K562 (cell line): Measurements from ENCODE around the gene TMEM225B. TPM values are rescaled to one million over a fixed set of nuclear protein-coding genes. Genes with fewer than 3 reads are reported as not detected.

Experiments used
- ATF7 ChIP-seq: fragments of 450-650 bp; IDR thresholded peaks from 2 replicates; pipeline ENCODE4 v1.7.1; 2014; ENCODE audit warnings: mild to moderate bottlenecking, moderate library complexity
- NFATC3 ChIP-seq: fragments of 450-650 bp; IDR thresholded peaks from 2 replicates; pipeline ENCODE4 v1.6.1; 2017; ENCODE audit warnings: mild to moderate bottlenecking
- POLR2G ChIP-seq: fragments of 200-400 bp; formaldehyde crosslinking; IDR thresholded peaks from 2 replicates; pipeline ENCODE4 v1.6.1; 2017; ENCODE audit warnings: low read depth, mild to moderate bottlenecking, antibody characterized with exemption, low read length, moderate library complexity
- SIN3A ChIP-seq, 2 experiments: fragments of 150-350 bp in 1 of 2; IDR thresholded peaks; 2 replicates each; pipeline ENCODE4 v1.6.1; 2011 to 2016; ENCODE audit warnings: borderline replicate concordance in 2 of 2, low read depth in 2 of 2, low read length in 2 of 2, mild to moderate bottlenecking in 2 of 2, moderate library complexity in 2 of 2; ENCODE audit not compliant: control insufficient read depth in 1 of 2
- SMAD1 ChIP-seq: fragments of 150-350 bp; IDR thresholded peaks from 2 replicates; pipeline ENCODE4 v1.6.1; 2014; ENCODE audit warnings: low read length, low read depth; ENCODE audit not compliant: partially characterized antibody
- SRSF9 ChIP-seq: fragments of 200-400 bp; formaldehyde crosslinking; IDR thresholded peaks from 2 replicates; pipeline ENCODE4 v1.6.1; 2017; ENCODE audit warnings: low read depth, low read length, borderline replicate concordance
- TEAD1 ChIP-seq, 2 experiments: fragments of 450-650 bp in 1 of 2; sonication (generic) in 1 of 2; formaldehyde crosslinking; IDR thresholded peaks; 2 replicates each; pipeline versions ENCODE4 v1.4.0 to v1.8.0; 2020 to 2022; ENCODE audit warnings: mild to moderate bottlenecking in 2 of 2, missing genetic modification reagents in 1 of 2
- XRCC5 ChIP-seq: fragments of 200-400 bp; formaldehyde crosslinking; IDR thresholded peaks from 2 replicates; pipeline ENCODE4 v1.6.1; 2017; ENCODE audit warnings: low read depth, mild to moderate bottlenecking, low read length
- polyA plus RNA-seq, 8 experiments: library from polyadenylated mRNA; depleted of rRNA in 4 of 8; stranded (reverse) in 5 of 8; unstranded in 3 of 8; fragments of >200 nt; fragmentation: Nextera tagmentation in 2 of 8; fragmentation: Illumina TruSeq in 1 of 8; extraction: Ambion mirVana in 2 of 8; extraction: Trizol in 1 of 8; gene quantifications; 2 replicates each; pipeline versions ENCODE4 v1.2.1 to v1.2.3, GENCODE V29; 2011 to 2014; ENCODE audit warnings: inconsistent platforms in 1 of 8, missing spikeins in 1 of 8
- total RNA-seq, 7 experiments: library from RNA; depleted of rRNA in 6 of 7; stranded (reverse); fragments of >200 nt in 6 of 7; fragmentation: Illumina TruSeq in 2 of 7; extraction: Trizol in 2 of 7; gene quantifications; 2 replicates each; pipeline versions ENCODE4 v1.2.1 to v1.2.3, GENCODE V29; 2011 to 2021; ENCODE audit warnings: low replicate concordance in 1 of 7
- TF ChIP-seq, protein P1 (sequence below): fragments of 450-650 bp; IDR thresholded peaks from 2 replicates; pipeline ENCODE4 v1.6.1; 2016; ENCODE audit warnings: mild to moderate bottlenecking, moderate library complexity
- TF ChIP-seq, protein P2 (sequence below): sonication (generic); formaldehyde crosslinking; IDR thresholded peaks from 2 replicates; pipeline ENCODE4 v1.8.1; 2022; ENCODE audit warnings: missing genetic modification reagents
- TF ChIP-seq, protein P3 (sequence below): fragments of 250-450 bp; sonication (Bioruptor Pico); IDR thresholded peaks from 2 replicates; pipeline ENCODE4 v1.8.0; 2021; ENCODE audit warnings: moderate library complexity, mild to moderate bottlenecking, inconsistent platforms

The TMEM225B gene
- total and polyA plus RNA-seq, 9 of the 15 experiments (the other 6 are each of a cell fraction or from before 2014, with no cell fraction given) = 0.08 to 0.73 (median 0.56) TPM

GRCh38 chr7:99551767-99552463 is 46.2 kb upstream of the TMEM225B start, which contains the start of gene FAM200A (continued):
- TF ChIP-seq, protein P1, sequence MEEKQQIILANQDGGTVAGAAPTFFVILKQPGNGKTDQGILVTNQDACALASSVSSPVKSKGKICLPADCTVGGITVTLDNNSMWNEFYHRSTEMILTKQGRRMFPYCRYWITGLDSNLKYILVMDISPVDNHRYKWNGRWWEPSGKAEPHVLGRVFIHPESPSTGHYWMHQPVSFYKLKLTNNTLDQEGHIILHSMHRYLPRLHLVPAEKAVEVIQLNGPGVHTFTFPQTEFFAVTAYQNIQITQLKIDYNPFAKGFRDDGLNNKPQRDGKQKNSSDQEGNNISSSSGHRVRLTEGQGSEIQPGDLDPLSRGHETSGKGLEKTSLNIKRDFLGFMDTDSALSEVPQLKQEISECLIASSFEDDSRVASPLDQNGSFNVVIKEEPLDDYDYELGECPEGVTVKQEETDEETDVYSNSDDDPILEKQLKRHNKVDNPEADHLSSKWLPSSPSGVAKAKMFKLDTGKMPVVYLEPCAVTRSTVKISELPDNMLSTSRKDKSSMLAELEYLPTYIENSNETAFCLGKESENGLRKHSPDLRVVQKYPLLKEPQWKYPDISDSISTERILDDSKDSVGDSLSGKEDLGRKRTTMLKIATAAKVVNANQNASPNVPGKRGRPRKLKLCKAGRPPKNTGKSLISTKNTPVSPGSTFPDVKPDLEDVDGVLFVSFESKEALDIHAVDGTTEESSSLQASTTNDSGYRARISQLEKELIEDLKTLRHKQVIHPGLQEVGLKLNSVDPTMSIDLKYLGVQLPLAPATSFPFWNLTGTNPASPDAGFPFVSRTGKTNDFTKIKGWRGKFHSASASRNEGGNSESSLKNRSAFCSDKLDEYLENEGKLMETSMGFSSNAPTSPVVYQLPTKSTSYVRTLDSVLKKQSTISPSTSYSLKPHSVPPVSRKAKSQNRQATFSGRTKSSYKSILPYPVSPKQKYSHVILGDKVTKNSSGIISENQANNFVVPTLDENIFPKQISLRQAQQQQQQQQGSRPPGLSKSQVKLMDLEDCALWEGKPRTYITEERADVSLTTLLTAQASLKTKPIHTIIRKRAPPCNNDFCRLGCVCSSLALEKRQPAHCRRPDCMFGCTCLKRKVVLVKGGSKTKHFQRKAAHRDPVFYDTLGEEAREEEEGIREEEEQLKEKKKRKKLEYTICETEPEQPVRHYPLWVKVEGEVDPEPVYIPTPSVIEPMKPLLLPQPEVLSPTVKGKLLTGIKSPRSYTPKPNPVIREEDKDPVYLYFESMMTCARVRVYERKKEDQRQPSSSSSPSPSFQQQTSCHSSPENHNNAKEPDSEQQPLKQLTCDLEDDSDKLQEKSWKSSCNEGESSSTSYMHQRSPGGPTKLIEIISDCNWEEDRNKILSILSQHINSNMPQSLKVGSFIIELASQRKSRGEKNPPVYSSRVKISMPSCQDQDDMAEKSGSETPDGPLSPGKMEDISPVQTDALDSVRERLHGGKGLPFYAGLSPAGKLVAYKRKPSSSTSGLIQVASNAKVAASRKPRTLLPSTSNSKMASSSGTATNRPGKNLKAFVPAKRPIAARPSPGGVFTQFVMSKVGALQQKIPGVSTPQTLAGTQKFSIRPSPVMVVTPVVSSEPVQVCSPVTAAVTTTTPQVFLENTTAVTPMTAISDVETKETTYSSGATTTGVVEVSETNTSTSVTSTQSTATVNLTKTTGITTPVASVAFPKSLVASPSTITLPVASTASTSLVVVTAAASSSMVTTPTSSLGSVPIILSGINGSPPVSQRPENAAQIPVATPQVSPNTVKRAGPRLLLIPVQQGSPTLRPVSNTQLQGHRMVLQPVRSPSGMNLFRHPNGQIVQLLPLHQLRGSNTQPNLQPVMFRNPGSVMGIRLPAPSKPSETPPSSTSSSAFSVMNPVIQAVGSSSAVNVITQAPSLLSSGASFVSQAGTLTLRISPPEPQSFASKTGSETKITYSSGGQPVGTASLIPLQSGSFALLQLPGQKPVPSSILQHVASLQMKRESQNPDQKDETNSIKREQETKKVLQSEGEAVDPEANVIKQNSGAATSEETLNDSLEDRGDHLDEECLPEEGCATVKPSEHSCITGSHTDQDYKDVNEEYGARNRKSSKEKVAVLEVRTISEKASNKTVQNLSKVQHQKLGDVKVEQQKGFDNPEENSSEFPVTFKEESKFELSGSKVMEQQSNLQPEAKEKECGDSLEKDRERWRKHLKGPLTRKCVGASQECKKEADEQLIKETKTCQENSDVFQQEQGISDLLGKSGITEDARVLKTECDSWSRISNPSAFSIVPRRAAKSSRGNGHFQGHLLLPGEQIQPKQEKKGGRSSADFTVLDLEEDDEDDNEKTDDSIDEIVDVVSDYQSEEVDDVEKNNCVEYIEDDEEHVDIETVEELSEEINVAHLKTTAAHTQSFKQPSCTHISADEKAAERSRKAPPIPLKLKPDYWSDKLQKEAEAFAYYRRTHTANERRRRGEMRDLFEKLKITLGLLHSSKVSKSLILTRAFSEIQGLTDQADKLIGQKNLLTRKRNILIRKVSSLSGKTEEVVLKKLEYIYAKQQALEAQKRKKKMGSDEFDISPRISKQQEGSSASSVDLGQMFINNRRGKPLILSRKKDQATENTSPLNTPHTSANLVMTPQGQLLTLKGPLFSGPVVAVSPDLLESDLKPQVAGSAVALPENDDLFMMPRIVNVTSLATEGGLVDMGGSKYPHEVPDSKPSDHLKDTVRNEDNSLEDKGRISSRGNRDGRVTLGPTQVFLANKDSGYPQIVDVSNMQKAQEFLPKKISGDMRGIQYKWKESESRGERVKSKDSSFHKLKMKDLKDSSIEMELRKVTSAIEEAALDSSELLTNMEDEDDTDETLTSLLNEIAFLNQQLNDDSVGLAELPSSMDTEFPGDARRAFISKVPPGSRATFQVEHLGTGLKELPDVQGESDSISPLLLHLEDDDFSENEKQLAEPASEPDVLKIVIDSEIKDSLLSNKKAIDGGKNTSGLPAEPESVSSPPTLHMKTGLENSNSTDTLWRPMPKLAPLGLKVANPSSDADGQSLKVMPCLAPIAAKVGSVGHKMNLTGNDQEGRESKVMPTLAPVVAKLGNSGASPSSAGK = peak; percentile 48; the same call in 1 of the 2 replicates
- TF ChIP-seq XRCC5 = peak; percentile 86; the same call in 1 of the 2 replicates
- TF ChIP-seq NFATC3 = 0 out of 2 replicates have a peak, but pooled peaks have one; percentile 20
- TF ChIP-seq, protein P2, sequence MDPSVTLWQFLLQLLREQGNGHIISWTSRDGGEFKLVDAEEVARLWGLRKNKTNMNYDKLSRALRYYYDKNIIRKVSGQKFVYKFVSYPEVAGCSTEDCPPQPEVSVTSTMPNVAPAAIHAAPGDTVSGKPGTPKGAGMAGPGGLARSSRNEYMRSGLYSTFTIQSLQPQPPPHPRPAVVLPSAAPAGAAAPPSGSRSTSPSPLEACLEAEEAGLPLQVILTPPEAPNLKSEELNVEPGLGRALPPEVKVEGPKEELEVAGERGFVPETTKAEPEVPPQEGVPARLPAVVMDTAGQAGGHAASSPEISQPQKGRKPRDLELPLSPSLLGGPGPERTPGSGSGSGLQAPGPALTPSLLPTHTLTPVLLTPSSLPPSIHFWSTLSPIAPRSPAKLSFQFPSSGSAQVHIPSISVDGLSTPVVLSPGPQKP (CRISPR knock-in tag) = no peak
- TF ChIP-seq SIN3A (IDR thresholded peaks at IDR 0.05; ENCODE audit: borderline replicate concordance in 2 of 2, control insufficient read depth in 1 of 2, low read depth in 2 of 2, low read length in 2 of 2) = peak; percentile 69 to 78; a peak in 2 of 4 replicates
- TF ChIP-seq TEAD1 (CRISPR knock-in tag; IDR thresholded peaks at IDR 0.05) = peak in 1 of 2 experiments; percentile 39; a peak in 1 of 4 replicates
- peak; percentile 79 for TF ChIP-seq POLR2G
- TF ChIP-seq, protein P3, sequence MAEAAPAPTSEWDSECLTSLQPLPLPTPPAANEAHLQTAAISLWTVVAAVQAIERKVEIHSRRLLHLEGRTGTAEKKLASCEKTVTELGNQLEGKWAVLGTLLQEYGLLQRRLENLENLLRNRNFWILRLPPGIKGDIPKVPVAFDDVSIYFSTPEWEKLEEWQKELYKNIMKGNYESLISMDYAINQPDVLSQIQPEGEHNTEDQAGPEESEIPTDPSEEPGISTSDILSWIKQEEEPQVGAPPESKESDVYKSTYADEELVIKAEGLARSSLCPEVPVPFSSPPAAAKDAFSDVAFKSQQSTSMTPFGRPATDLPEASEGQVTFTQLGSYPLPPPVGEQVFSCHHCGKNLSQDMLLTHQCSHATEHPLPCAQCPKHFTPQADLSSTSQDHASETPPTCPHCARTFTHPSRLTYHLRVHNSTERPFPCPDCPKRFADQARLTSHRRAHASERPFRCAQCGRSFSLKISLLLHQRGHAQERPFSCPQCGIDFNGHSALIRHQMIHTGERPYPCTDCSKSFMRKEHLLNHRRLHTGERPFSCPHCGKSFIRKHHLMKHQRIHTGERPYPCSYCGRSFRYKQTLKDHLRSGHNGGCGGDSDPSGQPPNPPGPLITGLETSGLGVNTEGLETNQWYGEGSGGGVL = no peak
- TF ChIP-seq SMAD1 = no peak
- no peak for TF ChIP-seq SRSF9
- peak; percentile 84 for TF ChIP-seq ATF7
